Naive thymus-derived CD4-positive, alpha-beta T cell (primary cell): ENCODE data around the gene PHLDA2. TPM values are rescaled to one million over a fixed set of nuclear protein-coding genes. Genes with fewer than 3 reads are reported as not detected.

ENCODE experiments used
- ATAC-seq: fragments of 150-1000 bp; cut with Tn5 transposase; 2 replicates; pipeline ENCODE4 v1.10.0; 2021; ENCODE audit warnings: mild to moderate bottlenecking, moderate library complexity
- CTCF ChIA-PET: fragments of 350-600 bp; sonication (Branson Sonifier 250); formaldehyde crosslinking; loops from one replicate; lab custom pipeline; 2021; ENCODE audit warnings: antibody characterized with exemption; lab: Charles Lee
- POLR2A ChIA-PET: fragments of 350-600 bp; sonication (Branson Sonifier 250); formaldehyde crosslinking; loops from one replicate; lab custom pipeline; 2021; ENCODE audit warnings: antibody characterized with exemption, inconsistent platforms; lab: Charles Lee
- DNase-seq, 9 donors: peaks; one replicate each; pipeline versions ENCODE4 v3.0.0 to v3.0.0-alpha.2; 2020 to 2022; ENCODE audit warnings: mixed read lengths in 1 of 9
- H3K27ac ChIP-seq: one replicate; pipeline ENCODE4 v1.7.0; 2013; ENCODE audit warnings: mild to moderate bottlenecking, low read depth, low read length, moderate library complexity
- H3K27me3 ChIP-seq, 2 donors: one replicate each; pipeline ENCODE4 v1.7.0; 2013; ENCODE audit warnings: low read length in 2 of 2, mild to moderate bottlenecking in 2 of 2, moderate library complexity in 2 of 2; ENCODE audit not compliant: control insufficient read depth in 2 of 2, insufficient read depth in 2 of 2
- H3K36me3 ChIP-seq, 3 experiments: 1 replicate in 2 of 3; 2 replicates in 1 of 3; pipeline ENCODE4 v1.7.0; 2013; ENCODE audit warnings: low read length in 3 of 3, mild to moderate bottlenecking in 3 of 3, moderate library complexity in 1 of 3; ENCODE audit not compliant: insufficient read depth in 3 of 3, control insufficient read depth in 2 of 3
- H3K4me1 ChIP-seq, 2 donors: one replicate each; pipeline ENCODE4 v1.7.0; 2013; ENCODE audit warnings: low read length in 2 of 2, mild to moderate bottlenecking in 2 of 2, moderate library complexity in 1 of 2; ENCODE audit not compliant: control insufficient read depth in 2 of 2, insufficient read depth in 2 of 2
- H3K4me3 ChIP-seq: 2 replicates; pipeline ENCODE4 v1.7.0; 2013; ENCODE audit warnings: mild to moderate bottlenecking, low read length
- H3K9me3 ChIP-seq, 3 experiments: 1 replicate in 2 of 3; 2 replicates in 1 of 3; pipeline ENCODE4 v1.7.0; 2013; ENCODE audit warnings: low read length in 3 of 3; ENCODE audit not compliant: control insufficient read depth in 2 of 3
- H3K27ac Mint-ChIP-seq, 9 donors: one replicate each; pipeline ENCODE4 v1.8.0; 2020 to 2022; ENCODE audit warnings: mixed read lengths in 9 of 9, mild to moderate bottlenecking in 8 of 9, moderate library complexity in 5 of 9, inconsistent platforms in 2 of 9
- H3K27me3 Mint-ChIP-seq, 5 donors: one replicate each; pipeline ENCODE4 v1.8.0; 2021 to 2022; ENCODE audit warnings: mixed read lengths in 5 of 5, mild to moderate bottlenecking in 1 of 5
- H3K36me3 Mint-ChIP-seq, 5 donors: one replicate each; pipeline ENCODE4 v1.8.0; 2020 to 2022; ENCODE audit warnings: mixed read lengths in 5 of 5, mild to moderate bottlenecking in 3 of 5, inconsistent platforms in 1 of 5
- H3K4me1 Mint-ChIP-seq, 7 donors: one replicate each; pipeline ENCODE4 v1.8.0; 2020 to 2022; ENCODE audit warnings: mixed read lengths in 7 of 7, mild to moderate bottlenecking in 3 of 7, inconsistent platforms in 1 of 7
- H3K4me3 Mint-ChIP-seq, 10 donors: one replicate each; pipeline ENCODE4 v1.8.0; 2020 to 2022; ENCODE audit warnings: mild to moderate bottlenecking in 10 of 10, mixed read lengths in 10 of 10, moderate library complexity in 6 of 10, inconsistent platforms in 2 of 10
- H3K9me3 Mint-ChIP-seq, 11 donors: one replicate each; pipeline ENCODE4 v1.8.0; 2020 to 2022; ENCODE audit warnings: mixed read lengths in 11 of 11, mild to moderate bottlenecking in 4 of 11, inconsistent platforms in 1 of 11, moderate library complexity in 1 of 11
- intact Hi-C, 2 donors: fragments of 100-400 bp; cut with micrococcal nuclease; formaldehyde crosslinking; loops; one replicate each; pipeline ENCODE4 v1.15.1; 2023
- polyA plus RNA-seq, 2 donors: library from polyadenylated mRNA; unstranded; fragments of 300-500 nt; fragmentation: Illumina TruSeq; gene quantifications; one replicate each; pipeline ENCODE4 v1.2.3, GENCODE V29; 2021
- total RNA-seq, 6 experiments: library from RNA in 5 of 6; stranded (reverse) in 5 of 6; gene quantifications; 1 replicate in 5 of 6; 2 replicates in 1 of 6; pipeline ENCODE4 v1.2.3 and lab custom pipeline; 2021 to 2026

PHLDA2 gene
- total and polyA plus RNA-seq, 7 experiments from 2014 or later: 2.5 to 7.9 (median 4.5) TPM; not detected in 4

DNA sequence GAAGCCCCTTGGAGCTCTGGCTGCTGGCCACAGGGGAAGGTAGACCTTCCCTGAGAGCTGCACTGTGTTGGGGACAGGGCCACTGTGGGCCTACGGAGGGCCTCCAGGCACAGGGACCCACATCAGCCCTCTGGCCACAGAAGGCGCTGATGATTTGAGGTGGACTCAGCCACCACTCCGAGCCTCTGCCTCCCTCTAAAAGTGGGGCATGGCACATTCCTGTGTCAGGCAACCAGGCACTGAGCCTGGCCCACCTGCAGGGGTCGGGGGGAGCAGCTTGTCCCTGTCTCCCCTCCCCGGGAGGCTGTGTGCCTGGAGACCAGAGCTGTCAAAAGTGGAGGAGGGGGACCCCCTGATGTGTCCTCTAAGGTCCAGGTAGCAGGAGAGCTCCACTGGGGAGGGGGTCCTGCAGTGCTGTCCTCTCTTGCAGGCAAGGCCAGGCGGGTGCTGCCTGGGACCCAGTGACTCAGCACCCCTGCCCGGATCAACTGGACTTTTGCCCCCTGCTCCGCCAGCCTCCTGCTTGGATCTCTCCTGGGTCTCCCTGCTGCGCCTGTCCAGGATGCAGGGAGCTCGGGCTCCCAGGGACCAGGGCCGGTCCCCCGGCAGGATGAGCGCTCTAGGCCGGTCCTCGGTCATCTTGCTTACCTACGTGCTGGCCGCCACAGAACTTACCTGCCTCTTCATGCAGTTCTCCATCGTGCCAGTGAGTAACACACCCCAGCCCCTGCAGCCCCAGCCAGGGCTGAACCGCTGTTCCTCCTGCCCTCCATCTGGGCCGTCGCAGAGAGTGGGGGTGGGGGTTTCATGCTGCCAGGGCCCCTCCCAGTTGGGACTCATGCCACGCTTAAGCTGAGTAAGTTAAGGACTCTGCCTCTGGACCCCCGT is 26.2 kb downstream of the PHLDA2 start:
- Histone ChIP-seq H3K27me3 (no peaks in the 10 kb centered on the region), H3K9me3 (no peaks in the 10 kb centered on the region), H3K4me1 (peaks cover 31 to 32% of the 10 kb centered on the region in 2 donors), H3K4me3 (peak overlapping the region; percentile 66), H3K27ac (peak overlapping the region; percentile 65), H3K36me3 (no peaks in the 10 kb centered on the region)
- Mint-ChIP-seq H3K27ac (peak overlapping the region in 7 of 9 donors; percentile 31 to 81 (median 41)), H3K4me1 (peaks cover 38 to 50% (median 40%) of the 10 kb centered on the region in 7 donors), H3K36me3 (peaks cover 0 to 26% (median 19%) of the 10 kb centered on the region in 5 donors), H3K27me3 (no peaks in the 10 kb centered on the region), H3K4me3 (peak overlapping the region; percentile 56 to 82 (median 78)), H3K9me3 (peaks cover 0 to 15% (median 2%) of the 10 kb centered on the region in 11 donors)
- DNase-seq: no peak
- ChIA-PET POLR2A (interaction anchor here (0.6 to 2.9 kb wide), 5 partner anchors 10 to 370 kb away, joined by 3 to 16 read pairs (median 3); no protein-coding TSS in a partner anchor), CTCF (interaction anchor here (1.8 to 3.4 kb wide), 3 partner anchors 11 to 371 kb away, joined by 6 to 16 read pairs (median 7); no protein-coding TSS in a partner anchor)
- intact Hi-C loops: loop anchor here (1.0 to 5.0 kb wide), 12 partner anchors 11 to 1141 kb away; partner anchors contain the start of genes CARS1 (in 1 of the 2), CDKN1C (in 1 of the 2), CTSD (in 1 of the 2) and NAP1L4 (in 1 of the 2)
- no peak for ATAC-seq

DNA sequence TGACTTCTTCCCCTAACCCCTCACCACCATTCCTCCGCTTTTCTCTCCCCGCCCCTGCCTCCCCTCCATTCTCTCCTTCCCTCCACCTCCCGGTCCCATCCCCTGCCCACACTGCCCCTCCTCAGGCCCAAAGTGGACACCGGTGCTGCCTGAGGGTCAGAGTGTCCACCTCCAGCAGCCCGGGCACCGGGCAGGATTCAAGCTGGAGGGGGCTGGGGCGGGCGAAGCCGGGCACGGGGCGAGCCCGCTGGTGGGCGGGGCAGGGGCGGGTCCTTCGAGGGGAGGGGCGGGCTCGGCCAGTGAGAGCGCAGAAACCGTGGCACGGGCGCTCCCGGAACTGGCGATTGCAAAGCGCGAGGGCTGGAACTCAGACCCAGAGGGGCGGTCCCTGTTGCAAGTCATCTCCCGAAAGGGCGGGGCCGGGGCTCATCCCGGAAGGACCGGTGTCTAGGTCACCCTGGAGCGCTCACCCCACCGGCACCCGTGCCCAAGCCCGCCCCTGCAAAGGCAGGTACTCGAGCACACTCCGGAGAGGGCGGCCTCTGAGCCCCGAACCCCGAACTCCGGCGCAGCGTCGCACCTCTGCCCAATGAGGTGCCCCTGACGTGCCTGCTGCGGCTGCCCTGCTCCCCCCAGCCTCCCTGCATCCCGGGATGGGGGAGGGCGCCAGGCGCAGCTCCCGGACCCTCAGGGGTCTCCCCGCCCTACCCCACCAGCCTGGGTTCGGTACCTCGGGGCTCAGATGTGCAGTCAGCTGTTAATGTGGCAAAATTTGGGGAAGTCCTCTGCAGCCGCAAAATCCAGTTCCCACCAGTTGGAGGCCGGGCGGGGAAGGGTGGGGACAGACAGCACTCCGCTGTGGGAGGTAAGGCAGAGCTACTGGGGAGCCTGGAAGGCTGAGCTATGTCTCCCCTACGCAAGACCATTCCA is 27.1 kb downstream of the PHLDA2 start:
- peak; percentile 91 for ATAC-seq
- peak overlapping the region; percentile 65 for H3K27ac ChIP-seq
- H3K36me3 ChIP-seq: no peaks in the 10 kb centered on the region
- DNase-seq: peak; percentile 69 to 92 (median 76)
- ChIA-PET CTCF (interaction anchor here (1.0 to 3.4 kb wide), 4 partner anchors 10 to 370 kb away, joined by 3 to 16 read pairs (median 6); no protein-coding TSS in a partner anchor), POLR2A (interaction anchor here (0.6 to 2.9 kb wide), 4 partner anchors 9 to 369 kb away, joined by 3 to 16 read pairs (median 6); no protein-coding TSS in a partner anchor)
- Mint-ChIP-seq H3K4me3 (peak overlapping the region; percentile 43 to 82 (median 78)), H3K36me3 (peaks cover 0 to 26% (median 18%) of the 10 kb centered on the region in 5 donors), H3K27me3 (no peaks in the 10 kb centered on the region), H3K9me3 (peaks cover 0 to 15% (median 2%) of the 10 kb centered on the region in 11 donors), H3K27ac (peak overlapping the region in 8 of 9 donors; percentile 38 to 83 (median 70)), H3K4me1 (peaks cover 42 to 55% (median 44%) of the 10 kb centered on the region in 7 donors)
- peaks cover 32 to 35% of the 10 kb centered on the region in 2 donors for H3K4me1 ChIP-seq
- peak overlapping the region; percentile 66 for H3K4me3 ChIP-seq
- no peaks in the 10 kb centered on the region for H3K9me3 ChIP-seq
- intact Hi-C loops: loop anchor here (1.0 to 5.0 kb wide), 12 partner anchors 10 to 1140 kb away; partner anchors contain the start of genes CARS1 (in 1 of the 2), CDKN1C (in 1 of the 2), CTSD (in 1 of the 2) and NAP1L4 (in 1 of the 2)
- no peaks in the 10 kb centered on the region for H3K27me3 ChIP-seq

DNA sequence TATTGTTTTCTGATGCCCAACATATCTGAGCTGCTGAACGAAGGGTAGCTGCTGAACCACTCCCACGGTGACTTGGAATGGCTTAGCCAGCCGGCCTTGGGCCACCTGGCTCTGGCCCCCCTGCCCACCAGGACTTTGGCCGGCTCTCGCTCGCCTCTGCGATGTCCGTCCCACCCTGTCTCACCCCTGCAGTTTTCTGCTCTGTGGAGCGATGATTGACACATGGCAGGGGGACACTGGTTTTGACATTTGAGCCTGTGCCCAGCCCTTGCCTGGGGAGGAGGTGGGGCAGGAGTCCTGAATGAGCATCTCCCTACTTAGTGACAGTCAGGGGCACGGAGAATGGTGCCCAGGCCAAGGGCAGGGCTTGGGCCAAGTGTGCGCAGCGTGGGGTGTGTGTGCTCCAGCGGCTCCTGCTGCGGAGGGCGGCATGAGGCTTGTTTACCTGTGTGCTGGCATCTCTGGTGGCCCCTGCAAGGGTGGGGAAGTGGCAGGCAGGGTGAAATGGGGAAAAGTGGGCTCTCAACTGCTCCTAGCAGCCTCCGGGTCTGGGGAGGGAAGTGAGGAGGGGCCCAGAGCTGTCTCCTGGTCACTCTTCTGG is 27.9 kb downstream of the PHLDA2 start:
- H3K9me3 ChIP-seq: no peaks in the 10 kb centered on the region
- Mint-ChIP-seq H3K9me3 (peaks cover 0 to 10% (median 2%) of the 10 kb centered on the region in 11 donors), H3K36me3 (peaks cover 0 to 21% (median 15%) of the 10 kb centered on the region in 5 donors), H3K27ac (peak overlapping the region; percentile 35 to 83 (median 72)), H3K4me1 (peaks cover 42 to 55% (median 45%) of the 10 kb centered on the region in 7 donors), H3K27me3 (no peaks in the 10 kb centered on the region), H3K4me3 (peak overlapping the region; percentile 43 to 80 (median 75))
- ATAC-seq (no peak), DNase-seq (no peak)
- intact Hi-C loops: loop anchor here (5.0 kb wide), 4 partner anchors 46 to 1139 kb away; partner anchors contain the start of genes CTSD (in 1 of the 2), TRPM5 (in 1 of the 2) and ZNF195 (in 1 of the 2)
- H3K36me3 ChIP-seq: no peaks in the 10 kb centered on the region
- ChIA-PET POLR2A (interaction anchor here (0.8 to 2.5 kb wide), 2 partner anchors 14 to 113 kb away, joined by 6 to 9 read pairs; no protein-coding TSS in a partner anchor), CTCF (interaction anchor here (1.0 to 3.4 kb wide), 2 partner anchors 9 to 13 kb away, joined by 3 to 16 read pairs; no protein-coding TSS in a partner anchor)
- peak overlapping the region; percentile 65 for H3K27ac ChIP-seq
- H3K27me3 ChIP-seq: no peaks in the 10 kb centered on the region
- peaks cover 32 to 35% of the 10 kb centered on the region in 2 donors for H3K4me1 ChIP-seq
- peak overlapping the region; percentile 66 for H3K4me3 ChIP-seq

DNA sequence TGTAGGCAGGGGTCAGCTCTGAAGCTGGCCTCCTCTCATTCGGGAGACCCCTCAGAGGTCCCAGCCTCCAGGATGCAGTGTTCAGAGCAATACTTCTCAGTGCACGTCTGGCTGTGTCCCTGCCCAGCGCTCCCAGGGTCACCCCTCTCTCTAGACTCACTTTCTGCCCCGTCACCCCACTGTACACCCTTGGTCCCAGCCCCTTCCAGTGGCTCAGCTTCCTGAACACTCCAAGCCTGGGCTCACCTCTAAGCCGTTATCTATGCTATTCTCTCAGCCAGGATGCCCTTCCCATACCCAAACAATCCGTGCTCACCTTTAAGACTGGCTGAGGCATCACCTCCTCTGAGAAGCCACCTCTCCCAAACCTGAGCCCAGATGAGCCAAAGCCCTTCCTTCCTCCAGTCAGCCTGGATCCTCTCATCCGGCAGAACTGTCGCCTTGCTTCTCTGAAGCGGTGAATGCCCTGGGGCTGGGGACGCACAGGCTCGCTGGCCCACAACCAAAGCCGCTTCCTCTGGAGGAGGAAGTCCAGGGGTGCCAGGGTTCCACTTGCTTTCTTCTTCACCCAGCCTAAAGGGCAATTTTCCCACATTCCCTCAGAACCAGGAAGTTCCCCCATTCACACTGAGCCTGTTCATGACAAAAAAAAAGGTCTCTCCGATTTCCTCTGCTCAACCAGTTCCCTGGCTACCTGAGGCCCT is 30.0 kb downstream of the PHLDA2 start:
- Mint-ChIP-seq H3K27me3 (no peaks in the 10 kb centered on the region), H3K4me3 (peak overlapping the region in 8 of 10 donors; percentile 5 to 73 (median 50)), H3K9me3 (no peaks in the 10 kb centered on the region), H3K4me1 (peaks cover 36 to 50% (median 44%) of the 10 kb centered on the region in 7 donors), H3K36me3 (peaks cover 0 to 3% (median 0%) of the 10 kb centered on the region in 5 donors), H3K27ac (peak overlapping the region; percentile 43 to 95 (median 86))
- POLR2A ChIA-PET: interaction anchor here (1.0 kb wide), 1 partner anchor 9 kb away, joined by 5 read pairs; no protein-coding TSS in a partner anchor
- no peak for ATAC-seq
- CTCF ChIA-PET: interaction anchor here (0.8 to 1.1 kb wide), 2 partner anchors 31 to 597 kb away, joined by 3 read pairs; no protein-coding TSS in a partner anchor
- Histone ChIP-seq H3K27ac (no peak overlapping the region), H3K9me3 (no peaks in the 10 kb centered on the region), H3K36me3 (no peaks in the 10 kb centered on the region), H3K4me1 (peaks cover 32 to 35% of the 10 kb centered on the region in 2 donors), H3K27me3 (no peaks in the 10 kb centered on the region), H3K4me3 (no peak overlapping the region)
- intact Hi-C loops: loop anchor here (10.0 kb wide), 2 partner anchors 594 to 1044 kb away; partner anchors contain the start of genes C11orf21 (in 1 of the 2), LSP1 (in 1 of the 2) and TSPAN32 (in 1 of the 2)
- no peak for DNase-seq
